Activated B cell treated with CpG ODN at 0.5 μM for 24 hours (primary cell): ENCODE data around the gene EFCAB11. TPM values are rescaled to one million over a fixed set of nuclear protein-coding genes. Genes with fewer than 3 reads are reported as not detected.

Experiments
- ATAC-seq: fragments of 200-7000 bp; cut with Tn5 transposase; one replicate; pipeline ENCODE4 v1.10.0; 2021; ENCODE audit warnings: low read depth, mild to moderate bottlenecking, moderate library complexity
- CTCF ChIA-PET: fragments of 350-600 bp; sonication (Branson Sonifier 250); formaldehyde crosslinking; loops from one replicate; lab custom pipeline; 2021; ENCODE audit warnings: antibody characterized with exemption; lab: Charles Lee
- POLR2A ChIA-PET: fragments of 350-600 bp; sonication (Branson Sonifier 250); formaldehyde crosslinking; loops from one replicate; lab custom pipeline; 2021; ENCODE audit warnings: antibody characterized with exemption; lab: Charles Lee
- DNase-seq: peaks from one replicate; pipeline ENCODE4 v3.0.0; 2022
- H3K27ac Mint-ChIP-seq: one replicate; pipeline ENCODE4 v1.8.0; 2020; ENCODE audit warnings: mixed read lengths
- H3K27me3 Mint-ChIP-seq: one replicate; pipeline ENCODE4 v1.8.0; 2021; ENCODE audit warnings: mixed read lengths
- H3K36me3 Mint-ChIP-seq: one replicate; pipeline ENCODE4 v1.8.0; 2021; ENCODE audit warnings: low read depth, mixed read lengths
- H3K4me1 Mint-ChIP-seq: one replicate; pipeline ENCODE4 v1.8.0; 2021; ENCODE audit warnings: mixed read lengths
- H3K4me3 Mint-ChIP-seq: one replicate; pipeline ENCODE4 v1.8.0; 2020; ENCODE audit warnings: mild to moderate bottlenecking, mixed read lengths
- H3K9me3 Mint-ChIP-seq: one replicate; pipeline ENCODE4 v1.8.0; 2020; ENCODE audit warnings: mixed read lengths
- CTCF ChIP-seq: fragments of 200-600 bp; IDR thresholded peaks from one replicate; pipeline ENCODE4 v1.8.0; 2022; ENCODE audit warnings: antibody characterized with exemption, mild to moderate bottlenecking
- intact Hi-C: fragments of 100-400 bp; cut with micrococcal nuclease; formaldehyde crosslinking; loops from one replicate; pipeline ENCODE4 v1.15.1; 2024
- total RNA-seq: library from RNA; stranded (reverse); gene quantifications from 2 replicates; pipeline ENCODE4 v1.2.3, GENCODE V29; 2022

EFCAB11 gene
- total RNA-seq, 1 donor from 2014 or later = 7.5 TPM

DNA sequence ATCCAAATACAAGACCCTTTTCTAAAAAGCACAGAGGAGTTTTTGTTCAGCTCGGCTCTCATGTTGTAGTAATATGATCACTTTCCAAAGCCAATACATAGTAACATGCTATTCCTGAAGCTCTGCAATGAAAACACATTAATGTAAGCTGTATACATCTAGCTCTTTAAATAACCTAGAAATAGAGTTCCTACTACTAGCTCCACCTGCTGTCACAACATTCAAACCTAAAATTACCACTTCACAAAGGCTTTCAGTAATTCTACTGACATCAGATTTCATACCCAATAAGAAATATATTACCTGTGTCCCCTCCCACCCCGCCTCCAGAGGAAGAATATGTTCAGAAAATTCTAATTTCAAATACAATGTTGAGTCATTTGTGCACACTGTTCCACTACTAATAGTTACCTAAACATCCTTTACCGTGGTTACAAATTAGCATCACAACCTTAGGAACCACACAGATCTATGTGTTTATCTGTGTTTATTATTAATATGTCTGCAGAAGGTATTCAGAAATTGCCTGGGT, 17.8 kb downstream of the EFCAB11 start:
- Mint-ChIP-seq H3K9me3 (no peaks in the 10 kb centered on the region), H3K27me3 (no peaks in the 10 kb centered on the region), H3K27ac (no peak overlapping the region), H3K4me3 (no peak overlapping the region), H3K36me3 (peaks cover 8% of the 10 kb centered on the region), H3K4me1 (no peaks in the 10 kb centered on the region)
- intact Hi-C loops = no loop called here
- DNase-seq (no peak), ATAC-seq (no peak)
- ChIA-PET CTCF (interaction anchor here (1.5 kb wide), 1 partner anchor 299 kb away, joined by 3 read pairs; no protein-coding TSS in a partner anchor), POLR2A (no interaction called here)
- TF ChIP-seq CTCF = no peak

DNA sequence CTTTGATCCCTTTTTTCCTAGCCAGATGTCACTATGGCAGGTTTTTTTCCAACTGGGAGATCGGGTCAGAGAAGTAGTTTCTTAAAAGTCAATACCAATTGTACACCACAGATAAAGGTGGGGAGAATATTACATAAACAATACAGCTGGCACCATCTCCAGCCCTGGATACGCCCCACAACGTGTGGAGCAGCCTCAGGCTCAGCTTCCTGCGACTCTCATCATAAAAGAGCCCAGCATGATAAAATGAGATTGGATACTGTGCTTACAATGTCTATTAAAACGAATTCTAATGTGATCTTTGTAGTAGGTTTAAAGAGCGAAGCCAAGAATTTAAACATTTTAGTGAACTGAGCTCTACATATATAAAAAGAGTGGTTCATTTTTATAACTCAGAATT, 21.5 kb downstream of the EFCAB11 start:
- ATAC-seq = no peak
- POLR2A ChIA-PET = no interaction called here
- Mint-ChIP-seq H3K4me1 (no peaks in the 10 kb centered on the region), H3K27me3 (no peaks in the 10 kb centered on the region), H3K4me3 (no peak overlapping the region), H3K36me3 (peaks cover 22% of the 10 kb centered on the region), H3K9me3 (no peaks in the 10 kb centered on the region), H3K27ac (no peak overlapping the region)
- DNase-seq = no peak
- intact Hi-C loops = no loop called here
- TF ChIP-seq CTCF = no peak
- CTCF ChIA-PET = interaction anchor here (1.1 kb wide), 1 partner anchor 906 kb away, joined by 3 read pairs; no protein-coding TSS in a partner anchor

GRCh38 chr14:89927186-89927865, 27.2 kb downstream of the EFCAB11 start:
- H3K4me1 Mint-ChIP-seq = no peaks in the 10 kb centered on the region
- POLR2A ChIA-PET = no interaction called here
- CTCF ChIA-PET = no interaction called here
- intact Hi-C loops = no loop called here
- H3K27me3 Mint-ChIP-seq = no peaks in the 10 kb centered on the region
- ATAC-seq = no peak
- no peak overlapping the region for H3K4me3 Mint-ChIP-seq
- H3K9me3 Mint-ChIP-seq = no peaks in the 10 kb centered on the region
- H3K36me3 Mint-ChIP-seq = peaks cover 26% of the 10 kb centered on the region
- TF ChIP-seq CTCF = no peak
- DNase-seq = no peak
- H3K27ac Mint-ChIP-seq = no peak overlapping the region

DNA sequence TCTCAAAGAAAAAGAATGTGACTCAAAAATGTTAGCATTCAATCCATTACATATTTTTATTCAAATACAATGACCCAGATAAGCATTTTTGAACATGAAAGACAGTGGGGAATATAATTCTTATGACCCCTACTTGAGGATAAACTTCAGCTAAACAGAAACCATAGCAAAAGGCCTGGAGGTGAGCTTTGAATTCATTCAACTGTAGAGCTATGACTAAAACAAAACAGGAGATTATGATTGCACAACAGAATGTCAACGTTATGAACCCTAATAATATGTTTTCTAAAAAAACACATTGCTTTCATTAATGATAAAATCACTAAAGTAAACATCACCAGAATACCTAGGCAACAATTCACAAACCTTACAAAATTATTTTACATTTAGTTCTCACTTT, 27.8 kb downstream of the EFCAB11 start:
- intact Hi-C loops = no loop called here
- no peak for TF ChIP-seq CTCF
- H3K36me3 Mint-ChIP-seq = peaks cover 21% of the 10 kb centered on the region
- ChIA-PET CTCF (no interaction called here), POLR2A (no interaction called here)
- ATAC-seq = no peak
- DNase-seq = no peak
- H3K27ac Mint-ChIP-seq = no peak overlapping the region
- no peaks in the 10 kb centered on the region for H3K27me3 Mint-ChIP-seq
- no peaks in the 10 kb centered on the region for H3K4me1 Mint-ChIP-seq
- no peak overlapping the region for H3K4me3 Mint-ChIP-seq
- H3K9me3 Mint-ChIP-seq = no peaks in the 10 kb centered on the region

- no peak overlapping the region for H3K27ac Mint-ChIP-seq
- ChIA-PET POLR2A (no interaction called here), CTCF (interaction anchor here (0.7 to 1.9 kb wide), 2 partner anchors 15 to 897 kb away, joined by 3 to 6 read pairs; no protein-coding TSS in a partner anchor)
- H3K4me1 Mint-ChIP-seq = no peaks in the 10 kb centered on the region
- intact Hi-C loops = no loop called here
- no peaks in the 10 kb centered on the region for H3K9me3 Mint-ChIP-seq
- H3K27me3 Mint-ChIP-seq = no peaks in the 10 kb centered on the region
- H3K4me3 Mint-ChIP-seq = no peak overlapping the region
- no peak for TF ChIP-seq CTCF
- ATAC-seq (no peak), DNase-seq (no peak)
- H3K36me3 Mint-ChIP-seq = peaks cover 7% of the 10 kb centered on the region
Measured at GRCh38 chr14:89924268-89924667, 30.3 kb downstream of the EFCAB11 start.
